GM12891 (cell line): ENCODE data around the gene LSM14B. TPM values are rescaled to one million over a fixed set of nuclear protein-coding genes. Genes with fewer than 3 reads are reported as not detected.
"Not testable (repeated sequence)": the region's sequence is repeated elsewhere in the genome, so short reads cannot be mapped to it uniquely, and the experiment has no call there.

Experiments
- DNase-seq: peaks from one replicate; pipeline ENCODE4 v3.0.0; 2011; ENCODE audit warnings: low spot score; ENCODE audit not compliant: insufficient read length
- FAIRE-seq: peaks from 2 replicates; lab custom pipeline; 2011; peaks lifted over from hg19 to GRCh38; lab: Jason Lieb, UNC
- PAX5 ChIP-seq: IDR thresholded peaks from 2 replicates; pipeline ENCODE4 v1.6.1; 2011; ENCODE audit warnings: low read length, moderate library complexity, mild to moderate bottlenecking; ENCODE audit not compliant: insufficient read depth, severe bottlenecking
- POLR2A ChIP-seq: IDR thresholded peaks from 2 replicates; pipeline ENCODE4 v1.6.1; 2011; ENCODE audit warnings: low read depth, low read length, control low read depth
- POLR2AphosphoS5 ChIP-seq: IDR thresholded peaks from 2 replicates; pipeline ENCODE4 v1.6.1; 2011; ENCODE audit warnings: low read depth, low read length, control low read depth
- POU2F2 ChIP-seq: IDR thresholded peaks from 2 replicates; pipeline ENCODE4 v1.6.1; 2011; ENCODE audit warnings: low read depth, mild to moderate bottlenecking, control low read depth, low read length, moderate library complexity
- SPI1 ChIP-seq: IDR thresholded peaks from 2 replicates; pipeline ENCODE4 v1.6.1; 2011; ENCODE audit warnings: low read depth, low read length, control low read depth
- TAF1 ChIP-seq: IDR thresholded peaks from 2 replicates; pipeline ENCODE4 v1.6.1; 2011; ENCODE audit warnings: low read depth, low read length, control low read depth
- polyA plus RNA-seq: library from polyadenylated mRNA; unstranded; fragments of >200 nt; gene quantifications from one replicate; pipeline ENCODE4 v1.2.1, GENCODE V29; 2012; ENCODE audit warnings: low read depth, missing spikeins, inconsistent platforms; ENCODE audit not compliant: missing spikeins

LSM14B gene
- polyA plus RNA-seq = 23.3 TPM

DNA sequence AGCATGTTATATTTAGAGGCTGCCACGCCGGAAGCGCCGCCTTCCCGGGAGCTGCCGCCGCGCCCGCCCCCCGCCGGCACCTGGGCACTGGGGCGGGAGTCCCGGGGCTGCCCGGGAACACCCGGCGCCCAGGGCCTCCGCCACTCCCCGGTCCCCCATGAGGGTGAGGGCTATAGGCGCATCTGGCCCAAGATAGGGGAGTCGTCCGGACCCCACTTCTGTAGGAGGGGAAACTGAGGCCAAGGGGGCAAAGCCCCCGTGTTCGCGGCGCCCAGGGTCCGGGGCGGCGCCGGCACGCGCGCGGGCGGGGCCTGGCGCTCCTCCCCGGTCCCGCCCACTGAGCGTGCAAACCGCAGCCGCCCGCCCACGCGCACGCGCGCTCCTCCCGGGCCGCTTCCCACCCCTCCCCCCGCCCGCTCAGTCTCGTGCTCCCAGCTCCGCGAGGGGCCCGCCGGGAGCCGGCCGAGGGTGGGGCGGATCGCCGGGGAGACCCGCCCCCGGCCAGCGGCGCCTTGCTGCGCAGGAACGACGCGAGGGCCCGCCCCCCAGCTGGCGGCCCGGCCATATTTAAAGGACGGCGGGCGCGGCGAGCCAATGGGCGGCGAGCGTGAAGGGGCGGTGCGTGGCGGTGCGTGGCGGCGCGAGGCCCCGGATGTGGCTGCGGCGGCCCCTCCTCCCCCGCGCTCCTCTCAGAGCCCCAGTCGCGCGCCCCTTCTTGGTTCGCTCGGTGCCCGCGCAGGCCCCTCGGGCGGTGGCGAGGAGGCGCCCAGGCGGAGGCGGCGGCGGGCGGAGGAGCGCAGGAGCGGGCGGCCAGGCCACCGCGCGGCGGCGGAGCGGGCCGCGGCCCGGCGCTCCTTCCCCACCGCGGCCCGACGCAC, at the start of gene LSM14B:
Gene LSM14B, plus strand, starts transcription at position 700 of the 878 bp plus-strand sequence. CDS start 192 bp downstream, outside the sequence.
- peak; percentile 91 for FAIRE-seq

DNA sequence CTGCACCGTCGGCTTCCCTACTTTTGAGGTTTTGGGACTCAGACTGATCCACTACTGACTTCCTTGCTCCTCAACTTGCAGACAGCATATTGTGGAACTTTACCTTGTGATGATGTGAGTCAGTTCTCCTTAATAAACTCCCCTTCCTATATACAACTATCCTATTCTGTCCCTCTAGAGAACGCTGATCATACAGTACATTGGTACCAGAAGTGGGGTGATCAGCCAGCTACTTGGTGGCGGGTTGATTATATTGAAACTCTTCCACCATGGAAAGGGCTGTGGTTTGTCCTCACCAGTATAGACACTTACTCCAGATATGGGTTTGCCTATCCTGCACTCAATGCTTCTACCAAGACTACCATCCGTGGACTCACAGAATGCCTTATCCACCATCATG, 49.0 kb upstream of the LSM14B start:
- TF ChIP-seq PAX5 = no peak
- no peak for TF ChIP-seq TAF1
- no peak for TF ChIP-seq SPI1
- TF ChIP-seq POU2F2 = no peak
- no peak for TF ChIP-seq POLR2A
- DNase-seq = no peak
- no peak for FAIRE-seq

More for the DNA sequence above, at the start of gene LSM14B:
- TF ChIP-seq TAF1 (0 out of 2 replicates have a peak, but pooled peaks have one; percentile 24), POLR2AphosphoS5 (no peak), SPI1 (no peak), POU2F2 (no peak), PAX5 (peak; percentile 62), POLR2A (no peak)
- DNase-seq = peak; percentile 99

DNA sequence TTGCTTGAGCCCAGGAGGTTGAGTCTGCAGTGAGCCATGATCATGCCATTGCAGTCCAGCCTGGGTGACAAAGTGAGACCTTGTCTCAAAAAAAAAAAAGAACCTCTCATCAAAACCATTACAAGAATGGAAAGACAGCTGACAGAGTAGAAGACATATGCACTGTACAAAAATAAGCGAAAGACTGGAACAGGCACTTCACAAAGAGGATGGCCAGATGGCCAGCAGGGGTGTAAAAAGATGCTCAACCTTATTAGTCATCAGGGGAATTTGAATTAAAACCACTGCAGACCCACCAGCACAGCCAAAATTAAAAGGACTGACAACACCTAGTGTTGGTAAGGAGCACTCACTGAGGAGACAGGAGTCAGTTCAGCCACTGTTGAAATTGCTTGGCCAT, 43.1 kb upstream of the LSM14B start:
- DNase-seq = no peak
- FAIRE-seq = no peak
- TF ChIP-seq PAX5 (no peak), POU2F2 (no peak), SPI1 (no peak), POLR2A (no peak), POLR2AphosphoS5 (no peak), TAF1 (no peak)

DNA sequence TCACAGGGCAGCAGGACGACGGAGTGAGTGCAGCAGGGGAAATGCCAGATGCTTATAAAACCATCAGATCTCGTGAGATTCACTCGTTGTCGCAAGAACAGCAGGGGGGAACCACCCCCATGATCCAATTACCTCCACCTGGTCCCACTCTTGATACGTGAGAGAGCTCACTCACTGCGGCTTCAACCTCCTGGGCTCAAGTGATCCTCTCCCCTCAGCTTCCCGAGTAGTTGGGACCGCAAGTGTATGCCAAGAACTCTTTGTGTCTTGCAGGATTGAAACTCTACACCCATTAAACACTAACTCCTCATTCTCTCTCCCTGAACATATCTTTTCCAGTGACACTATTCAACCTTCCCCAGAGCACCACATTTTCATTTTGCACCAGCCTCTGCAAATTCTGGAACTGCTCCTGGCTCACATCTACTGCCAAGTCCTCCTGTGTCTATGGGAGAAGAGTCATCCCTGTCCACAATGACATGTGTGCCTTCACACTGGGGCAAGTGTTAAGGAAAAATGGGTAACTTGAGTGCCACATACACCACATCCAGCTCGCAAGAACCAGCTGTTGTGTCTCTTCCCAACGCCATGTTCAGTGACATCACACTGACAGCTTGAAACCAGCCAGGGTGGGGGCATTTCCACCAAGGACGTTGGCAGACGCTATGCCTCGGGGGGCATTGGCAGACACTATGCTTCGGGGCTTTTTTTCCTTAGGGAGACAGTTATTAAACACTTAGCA, 41.9 kb upstream of the LSM14B start:
- TF ChIP-seq POU2F2 (no peak), PAX5 (no peak), POLR2AphosphoS5 (no peak)
- DNase-seq (no peak), FAIRE-seq (no peak)

DNA sequence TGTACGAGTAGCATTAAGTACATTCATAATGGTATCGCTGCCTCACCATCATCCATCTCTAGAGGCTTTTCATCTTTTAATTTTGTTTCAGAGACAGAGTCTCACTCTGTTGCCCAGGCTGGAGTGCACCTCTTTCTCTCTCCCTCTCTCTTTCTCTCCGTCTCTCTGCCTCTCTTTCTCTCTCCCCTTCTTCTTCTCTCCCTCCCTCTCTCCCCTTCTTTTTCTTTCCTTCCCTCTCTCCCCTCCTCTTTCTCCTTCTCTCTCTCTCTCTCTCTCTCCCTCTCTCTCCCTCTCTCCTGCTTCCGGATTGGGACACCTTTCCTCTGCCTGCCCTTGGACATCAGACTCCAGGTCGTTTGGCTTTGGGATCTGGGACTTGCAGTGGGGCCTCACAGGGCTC, 39.0 kb upstream of the LSM14B start:
- FAIRE-seq (no peak), DNase-seq (no peak)
- TF ChIP-seq POU2F2 = no peak
- TF ChIP-seq POLR2A = no peak

DNA sequence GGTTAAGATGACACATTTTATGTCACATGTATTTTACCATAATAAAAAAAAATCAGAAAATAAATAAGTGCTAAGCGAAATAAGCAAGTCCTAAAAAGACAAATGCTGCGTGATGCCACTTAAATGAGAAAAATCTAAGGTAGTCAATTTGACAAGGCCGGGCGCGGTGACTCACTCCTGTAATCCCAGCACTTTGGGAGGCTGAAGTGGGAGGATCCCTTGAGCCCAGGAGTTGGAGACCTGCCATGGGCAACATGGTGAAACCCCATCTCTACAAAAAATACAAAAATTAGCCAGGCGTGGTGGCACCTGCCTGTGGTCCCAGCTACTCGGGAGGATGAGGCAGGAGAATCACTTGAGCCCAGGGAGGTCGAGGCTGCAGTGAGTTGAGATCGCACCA, 38.1 kb upstream of the LSM14B start:
- not testable (repeated sequence) for DNase-seq, FAIRE-seq

DNA sequence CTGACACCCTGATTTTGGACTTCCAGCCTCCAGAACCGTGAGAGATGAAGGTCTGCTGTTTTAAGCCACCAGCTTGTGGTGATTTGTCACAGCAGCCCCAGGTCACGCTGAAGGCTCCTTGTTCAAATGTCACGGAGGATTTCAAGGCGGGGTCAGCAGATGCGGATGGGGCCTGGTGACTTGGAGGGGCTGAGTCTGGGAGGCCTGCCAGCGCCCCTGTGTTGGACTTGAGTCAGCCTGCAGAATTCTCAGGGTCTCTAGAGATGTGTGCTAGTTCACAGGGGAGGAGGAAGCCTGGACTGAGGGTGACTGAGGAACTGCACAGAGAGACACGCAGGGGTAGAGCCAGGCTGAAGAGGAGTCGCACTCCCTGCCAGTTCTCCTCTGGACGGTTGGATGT, 37.1 kb upstream of the LSM14B start:
- FAIRE-seq (no peak), DNase-seq (no peak)
- TF ChIP-seq SPI1 (no peak), TAF1 (no peak), POLR2AphosphoS5 (no peak), PAX5 (no peak), POLR2A (no peak), POU2F2 (no peak)

DNA sequence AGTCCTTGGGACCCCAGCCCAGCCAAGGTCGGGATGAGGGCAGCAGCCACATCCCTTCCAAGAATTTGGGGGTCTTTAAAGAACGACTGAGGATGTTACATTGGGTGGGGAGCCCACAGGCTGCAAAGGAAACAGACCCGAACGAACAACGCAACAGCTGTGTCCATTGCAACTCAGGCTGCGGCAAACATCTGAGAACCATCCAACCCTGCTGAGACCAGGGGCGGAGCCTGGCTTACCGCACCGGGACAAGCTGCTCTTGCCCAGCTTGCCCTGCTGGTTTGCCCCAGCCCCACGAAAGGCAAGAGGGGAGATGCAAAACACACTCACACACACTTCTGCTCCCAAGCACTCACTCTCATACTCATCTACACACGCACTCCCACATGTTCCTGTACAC, 35.0 kb upstream of the LSM14B start:
- no peak for FAIRE-seq
- TF ChIP-seq POU2F2 (no peak), POLR2AphosphoS5 (no peak), SPI1 (no peak), POLR2A (no peak), PAX5 (no peak), TAF1 (no peak)
- no peak for DNase-seq

DNA sequence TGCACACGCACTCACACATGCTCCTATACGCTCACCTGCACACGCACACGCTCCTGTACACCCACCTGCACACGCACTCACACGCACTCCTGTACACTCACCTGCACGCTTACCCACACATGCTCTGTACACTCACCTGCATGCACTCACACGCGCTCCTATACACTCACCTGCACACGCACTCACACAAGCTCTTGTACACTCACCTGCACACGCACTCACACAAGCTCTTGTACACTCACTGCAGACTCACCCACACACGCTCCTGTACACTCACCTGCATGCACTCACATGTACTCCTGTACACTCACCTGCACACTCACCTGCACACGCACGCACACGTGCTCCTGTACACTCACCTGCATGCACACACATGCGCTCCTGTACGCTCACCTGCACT, 34.6 kb upstream of the LSM14B start:
- TF ChIP-seq POLR2A (no peak), POU2F2 (no peak), TAF1 (no peak), POLR2AphosphoS5 (no peak), PAX5 (no peak), SPI1 (no peak)
- FAIRE-seq (no peak), DNase-seq (no peak)
